Heart right ventricle (tissue), 16 donors: ENCODE measurements around the gene NAV1. TPM values are rescaled to one million over a fixed set of nuclear protein-coding genes. Genes with fewer than 3 reads are reported as not detected.

ENCODE experiments used
- ATAC-seq, 8 donors: fragments of 200-7000 bp; cut with Tn5 transposase; one replicate each; pipeline ENCODE4 v1.9.1; 2020; ENCODE audit warnings: mild to moderate bottlenecking in 8 of 8, moderate library complexity in 8 of 8, moderate number of reproducible peaks in 1 of 8
- DNase-seq, 2 donors: peaks; one replicate each; pipeline ENCODE4 v3.0.0-alpha.2; 2020
- H3K27ac ChIP-seq, 10 donors: fragments of 200-600 bp; sonication (generic) in 2 of 10; one replicate each; pipeline versions ENCODE4 v1.5.0 to v1.8.0; 2020 to 2022; ENCODE audit warnings: mild to moderate bottlenecking in 3 of 10
- H3K27me3 ChIP-seq, 7 donors: fragments of 200-600 bp; one replicate each; pipeline ENCODE4 v1.8.0; 2021 to 2022; ENCODE audit warnings: mild to moderate bottlenecking in 2 of 7
- H3K36me3 ChIP-seq, 9 donors: fragments of 200-600 bp; sonication (generic) in 1 of 9; one replicate each; pipeline versions ENCODE4 v1.5.0 to v1.8.0; 2020 to 2022; ENCODE audit warnings: mild to moderate bottlenecking in 2 of 9
- H3K4me1 ChIP-seq, 9 donors: fragments of 200-600 bp; sonication (generic) in 1 of 9; one replicate each; pipeline versions ENCODE4 v1.5.0 to v1.8.0; 2020 to 2022; ENCODE audit warnings: mild to moderate bottlenecking in 4 of 9
- H3K4me3 ChIP-seq, 10 donors: fragments of 200-600 bp; sonication (generic) in 2 of 10; one replicate each; pipeline versions ENCODE4 v1.5.0 to v1.8.0; 2020 to 2022; ENCODE audit warnings: mild to moderate bottlenecking in 7 of 10, moderate library complexity in 2 of 10
- H3K9me3 ChIP-seq, 11 donors: fragments of 200-600 bp in 10 of 11; sonication (generic) in 2 of 11; one replicate each; pipeline versions ENCODE4 v1.5.0 to v1.8.0; 2013 to 2022; ENCODE audit warnings: mild to moderate bottlenecking in 2 of 11, control low read depth in 1 of 11, moderate library complexity in 1 of 11
- CTCF ChIP-seq, 9 donors: fragments of 200-600 bp; sonication (generic) in 2 of 9; IDR thresholded peaks; one replicate each; pipeline versions ENCODE4 v1.5.0 to v1.8.0; 2021 to 2022; ENCODE audit warnings: antibody characterized with exemption in 9 of 9, mild to moderate bottlenecking in 5 of 9, moderate library complexity in 1 of 9
- WGBS, 2 donors: extraction: QIAGEN DNeasy Blood & Tissue Kit; methylation state at CpG; one replicate each; pipeline ENCODE4 v1.1.7; 2013; ENCODE audit warnings: inconsistent platforms in 1 of 2; 5-methylcytosine and 5-hydroxymethylcytosine counted together
- intact Hi-C, 10 donors: fragments of 100-400 bp; cut with DNase I; formaldehyde crosslinking; loops; one replicate each; pipeline versions ENCODE4 v1.11.1 to v1.14.2; 2022
- polyA plus RNA-seq, 2 donors: library from polyadenylated mRNA; stranded (reverse); fragments of 200-250 nt; gene quantifications; one replicate each; pipeline ENCODE4 v1.2.3, GENCODE V29; 2013
- total RNA-seq, 10 donors: library from RNA; stranded (reverse); fragmentation: NEBNext Ultra II Directional in 3 of 10; extraction: Animal tissue kit (Norgen Biotek cat#: 25700) in 3 of 10; gene quantifications; one replicate each; pipeline versions ENCODE4 v1.2.1 to v1.2.4, GENCODE V29; 2021 to 2023
- donor health status: Arrhythmogenic right ventricular cardiomyopathy.
- donor health status: ischemic (EF 13 %, LVEDD 7.1; RV severe dilation, severe dysfunction).
- donor health status: healthy with polysubstance abuse.
- donor health status: DM: no; HTN: yes; CAD: no.
- donor health status: DM: no; HTN: no; CAD: no.
- donor health status: ischemic (EF 25% LVEDD 6.9; RV normal size, moderate dysfunction).
- donor health status: ischemic (EF 25% LVEDD 5.7; RV mildly dilated, moderate dysfunction).
- donor health status: healthy.
- donor health status: DM: yes; HTN: yes; CAD: no.
- donor health status: Ischemic cardiomyopathy.
- donor health status: ischemic (EF 35%, LVEDD 5.7; RV mildly dilated, moderate dysfunction).
- donor health status: nonischemic (EF 11% LVEDD 7.7; RV severe dilation, severe dysfunction).
- donor health status: DM: yes; HTN: yes; CAD: no.
- donor health status: PGD.
- donor health status: ischemic (EF 29% LVEDD 5.4; RV normal size, mild dysfunction).
- donor health status: nonischemic (EF 23%, LVEDD 6.1; RV moderate dilation, normal function).

NAV1 gene
- total and polyA plus RNA-seq, 12 donors: 13.7 to 111 (median 81.8) TPM

- Histone ChIP-seq H3K4me3 (peak overlapping the region in 8 of 10 donors; percentile 75 to 89 (median 83)), H3K4me1 (peaks cover 3 to 71% (median 68%) of the 10 kb centered on the region in 9 donors), H3K9me3 (no peaks in the 10 kb centered on the region), H3K27me3 (no peaks in the 10 kb centered on the region), H3K36me3 (peaks cover 0 to 6% (median 0%) of the 10 kb centered on the region in 9 donors), H3K27ac (peak overlapping the region in 9 of 10 donors; percentile 86 to 98 (median 94))
- 27 to 43% methylated on average over 4 of the region's 4 CpGs for WGBS, 2 donors
- DNase-seq (peak in 1 of 2 donors; percentile 57), ATAC-seq (peak in 6 of 8 donors; percentile 18 to 53 (median 36))
- peak in 1 of 9 donors; percentile 16 for TF ChIP-seq CTCF (IDR thresholded peaks at IDR 0.05)
- intact Hi-C loops: no loop called here
Observed at GRCh38 chr1:201505503-201505890, 33.4 kb upstream of the NAV1 start.

- Histone ChIP-seq H3K27me3 (no peaks in the 10 kb centered on the region), H3K27ac (peak overlapping the region; percentile 27 to 98 (median 94)), H3K4me1 (peaks cover 3 to 71% (median 63%) of the 10 kb centered on the region in 9 donors), H3K36me3 (peaks cover 0 to 6% (median 0%) of the 10 kb centered on the region in 9 donors), H3K9me3 (no peaks in the 10 kb centered on the region), H3K4me3 (peak overlapping the region; percentile 50 to 89 (median 82))
- TF ChIP-seq CTCF (IDR thresholded peaks at IDR 0.05): no peak
- ATAC-seq: no peak
- no peak for DNase-seq
- 46 to 55% methylated on average over 3 of the region's 3 CpGs for WGBS, 2 donors
- intact Hi-C loops: no loop called here
Observed at GRCh38 chr1:201506092-201506491, 32.8 kb upstream of the NAV1 start.

- H3K27me3 ChIP-seq: no peaks in the 10 kb centered on the region
- intact Hi-C loops: no loop called here
- DNase-seq (peak; percentile 89 to 92), ATAC-seq (peak; percentile 84 to 94 (median 92))
- peak within 1 kb of the TSS; percentile 50 to 89 (median 82) for H3K4me3 ChIP-seq
- WGBS, 2 donors: 2% methylated on average over 67 to 71 of the region's 71 CpGs
- H3K27ac ChIP-seq: peak within 1 kb of the TSS; percentile 27 to 98 (median 94)
- H3K4me1 ChIP-seq: peaks cover 5 to 71% (median 65%) of the 10 kb centered on the region in 9 donors
- TF ChIP-seq CTCF (IDR thresholded peaks at IDR 0.05): peak in 1 of 9 donors; percentile 29
- H3K36me3 ChIP-seq: peaks cover 0 to 6% (median 0%) of the 10 kb centered on the region in 9 donors
- H3K9me3 ChIP-seq: no peaks in the 10 kb centered on the region
Observed at GRCh38 chr1:201506557-201507359, 32.2 kb upstream of the NAV1 start, which contains the start of gene CSRP1. Gene CSRP1, minus strand, starts transcription at chr1:201507123. Its CDS starts 10,820 bp downstream, at chr1:201496303.

GRCh38 chr1:201507360-201507675, 31.6 kb upstream of the NAV1 start:
- Histone ChIP-seq H3K4me1 (peaks cover 5 to 71% (median 66%) of the 10 kb centered on the region in 9 donors), H3K9me3 (no peaks in the 10 kb centered on the region), H3K4me3 (peak overlapping the region; percentile 50 to 89 (median 82)), H3K27ac (peak overlapping the region; percentile 27 to 98 (median 94)), H3K27me3 (no peaks in the 10 kb centered on the region), H3K36me3 (peaks cover 0 to 2% (median 0%) of the 10 kb centered on the region in 9 donors)
- no peak for TF ChIP-seq CTCF (IDR thresholded peaks at IDR 0.05)
- ATAC-seq (peak in 1 of 8 donors; percentile 35), DNase-seq (no peak)
- intact Hi-C loops: no loop called here
- 33 to 38% methylated on average over 11 of the region's 11 CpGs for WGBS, 2 donors
